Mesothelial cell of epicardium (in vitro differentiated cells): Measurements from ENCODE around the gene SLIT3. TPM values are rescaled to one million over a fixed set of nuclear protein-coding genes. Genes with fewer than 3 reads are reported as not detected.

Experiments
- DNase-seq, 2 experiments: peaks; one replicate each; pipeline ENCODE4 v3.0.0; 2021; ENCODE audit warnings: low spot score in 2 of 2; ENCODE audit not compliant: unreplicated experiment in 2 of 2
- H3K27ac Mint-ChIP-seq: 2 replicates; pipeline ENCODE4 v1.8.0; 2021; ENCODE audit warnings: mixed read lengths
- H3K27me3 Mint-ChIP-seq: 2 replicates; pipeline ENCODE4 v1.8.0; 2021; ENCODE audit warnings: low read depth, mixed read lengths
- H3K36me3 Mint-ChIP-seq: 2 replicates; pipeline ENCODE4 v1.8.0; 2021; ENCODE audit warnings: mixed read lengths
- H3K4me1 Mint-ChIP-seq: 2 replicates; pipeline ENCODE4 v1.8.0; 2021; ENCODE audit warnings: mixed read lengths
- H3K4me3 Mint-ChIP-seq: 2 replicates; pipeline ENCODE4 v1.8.0; 2021; ENCODE audit warnings: mild to moderate bottlenecking, moderate library complexity, mixed read lengths
- H3K9me3 Mint-ChIP-seq: 2 replicates; pipeline ENCODE4 v1.8.0; 2021; ENCODE audit warnings: mixed read lengths
- total RNA-seq: library from RNA; stranded (reverse); gene quantifications from 3 replicates; pipeline ENCODE4 v1.2.1, GENCODE V29; 2021
- TF ChIP-seq, protein P1 (sequence below): fragments of 200-600 bp; sonication (generic); IDR thresholded peaks from one replicate; pipeline ENCODE4 v1.5.0; 2021; ENCODE audit warnings: antibody characterized with exemption; ENCODE audit not compliant: unreplicated experiment

Gene SLIT3
- total RNA-seq, 1 donor from 2014 or later, result 65.1 TPM

DNA sequence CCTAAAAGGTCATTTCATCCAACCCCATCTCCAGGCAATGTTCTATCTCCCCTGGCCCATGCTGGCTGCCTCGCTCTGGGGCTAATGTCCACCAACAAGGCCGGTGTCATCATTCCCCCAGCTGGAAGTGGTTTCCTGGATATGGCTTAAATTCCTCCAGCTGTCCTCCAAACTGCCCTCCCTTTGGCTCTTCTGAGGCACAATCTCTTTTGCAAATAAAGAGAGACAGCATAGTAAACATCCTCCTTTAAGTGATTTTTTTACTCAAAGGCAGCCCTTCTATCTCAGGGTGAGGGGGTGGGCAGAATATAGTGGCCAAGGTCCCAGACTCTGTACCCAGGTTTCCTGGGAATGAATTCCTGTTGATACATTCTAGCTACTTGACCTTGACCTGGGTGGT lies 604.3 kb downstream of the SLIT3 start:
- Mint-ChIP-seq H3K36me3 (no peaks in the 10 kb centered on the region), H3K27me3 (no peaks in the 10 kb centered on the region), H3K4me3 (no peak overlapping the region), H3K27ac (peak overlapping the region; percentile 39), H3K4me1 (peaks cover 53% of the 10 kb centered on the region), H3K9me3 (no peaks in the 10 kb centered on the region)
- TF ChIP-seq, protein P1, sequence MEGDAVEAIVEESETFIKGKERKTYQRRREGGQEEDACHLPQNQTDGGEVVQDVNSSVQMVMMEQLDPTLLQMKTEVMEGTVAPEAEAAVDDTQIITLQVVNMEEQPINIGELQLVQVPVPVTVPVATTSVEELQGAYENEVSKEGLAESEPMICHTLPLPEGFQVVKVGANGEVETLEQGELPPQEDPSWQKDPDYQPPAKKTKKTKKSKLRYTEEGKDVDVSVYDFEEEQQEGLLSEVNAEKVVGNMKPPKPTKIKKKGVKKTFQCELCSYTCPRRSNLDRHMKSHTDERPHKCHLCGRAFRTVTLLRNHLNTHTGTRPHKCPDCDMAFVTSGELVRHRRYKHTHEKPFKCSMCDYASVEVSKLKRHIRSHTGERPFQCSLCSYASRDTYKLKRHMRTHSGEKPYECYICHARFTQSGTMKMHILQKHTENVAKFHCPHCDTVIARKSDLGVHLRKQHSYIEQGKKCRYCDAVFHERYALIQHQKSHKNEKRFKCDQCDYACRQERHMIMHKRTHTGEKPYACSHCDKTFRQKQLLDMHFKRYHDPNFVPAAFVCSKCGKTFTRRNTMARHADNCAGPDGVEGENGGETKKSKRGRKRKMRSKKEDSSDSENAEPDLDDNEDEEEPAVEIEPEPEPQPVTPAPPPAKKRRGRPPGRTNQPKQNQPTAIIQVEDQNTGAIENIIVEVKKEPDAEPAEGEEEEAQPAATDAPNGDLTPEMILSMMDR, result no peak
- DNase-seq, result no peak

DNA sequence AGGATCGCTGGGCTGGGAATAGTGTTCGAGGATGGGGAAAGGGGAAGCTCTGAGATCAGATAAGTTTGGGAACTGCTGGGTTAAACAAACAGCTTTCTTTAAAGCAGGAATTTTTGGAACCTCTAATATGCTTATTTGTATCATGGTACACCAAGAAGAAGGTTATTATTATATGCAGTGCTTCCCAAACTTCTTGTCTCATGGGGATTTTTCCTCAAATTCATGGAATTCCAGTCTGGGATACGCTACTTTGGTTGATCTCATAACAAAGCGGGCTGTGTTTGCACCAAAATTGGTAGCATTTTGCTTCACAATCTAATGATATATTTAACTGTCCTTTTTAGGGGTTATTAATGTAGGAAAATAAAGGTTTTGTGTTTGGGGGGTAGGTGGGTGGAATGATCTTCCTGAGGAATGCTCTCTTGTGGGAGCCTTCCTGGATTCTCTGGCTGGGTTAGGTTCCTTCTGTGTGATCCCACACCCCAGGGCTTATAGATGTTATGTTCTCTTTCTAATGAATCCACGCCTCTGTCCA lies 605.6 kb downstream of the SLIT3 start:
- no peaks in the 10 kb centered on the region for H3K9me3 Mint-ChIP-seq
- H3K36me3 Mint-ChIP-seq, result no peaks in the 10 kb centered on the region
- H3K27me3 Mint-ChIP-seq, result no peaks in the 10 kb centered on the region
- DNase-seq, result no peak
- H3K27ac Mint-ChIP-seq, result no peak overlapping the region
- H3K4me3 Mint-ChIP-seq, result no peak overlapping the region
- TF ChIP-seq, protein P1, result no peak
- peaks cover 53% of the 10 kb centered on the region for H3K4me1 Mint-ChIP-seq

DNA sequence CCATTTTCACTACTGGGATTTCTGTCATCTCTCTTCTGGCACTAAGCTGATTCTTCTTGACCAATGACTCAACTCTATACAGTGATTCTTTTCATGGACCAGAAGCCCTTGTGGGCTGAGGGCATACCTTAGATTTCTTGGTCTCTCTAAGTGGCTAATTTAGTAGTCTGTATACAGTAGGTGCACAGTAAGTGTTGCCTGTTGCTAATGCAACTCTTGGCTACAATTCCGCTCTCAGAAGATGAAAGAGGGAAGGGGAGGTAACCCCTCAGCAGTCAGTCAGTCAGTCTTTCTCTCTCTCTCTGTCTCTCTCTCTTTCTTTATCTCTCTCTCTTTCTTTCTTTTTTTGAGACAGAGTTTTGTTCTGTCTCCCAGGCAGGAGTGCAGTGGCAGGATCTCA lies 606.6 kb downstream of the SLIT3 start:
- DNase-seq, result no peak
- Mint-ChIP-seq H3K27me3 (no peaks in the 10 kb centered on the region), H3K4me3 (no peak overlapping the region), H3K9me3 (no peaks in the 10 kb centered on the region), H3K27ac (no peak overlapping the region), H3K36me3 (peaks cover 3% of the 10 kb centered on the region), H3K4me1 (peaks cover 53% of the 10 kb centered on the region)
- TF ChIP-seq, protein P1, result no peak

DNA sequence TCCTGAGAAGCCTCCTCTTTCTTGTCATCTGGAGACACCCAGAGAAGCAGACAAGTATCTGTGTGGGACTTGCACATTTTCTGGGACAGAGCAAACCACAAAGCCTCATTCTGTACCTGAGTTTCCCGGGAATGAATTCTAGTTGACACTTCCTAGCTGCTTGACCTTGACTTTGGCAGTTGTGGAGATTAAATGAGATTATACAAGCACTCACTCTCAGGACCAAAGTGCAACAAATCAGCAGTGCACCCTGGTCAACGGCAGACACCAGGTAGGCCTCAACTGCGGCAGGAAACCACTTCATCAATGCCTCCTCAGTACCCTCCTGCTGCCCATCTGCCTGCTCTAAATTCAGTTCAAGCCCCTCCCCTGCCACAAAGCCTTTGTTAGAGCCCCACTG lies 607.1 kb downstream of the SLIT3 start:
- no peaks in the 10 kb centered on the region for H3K9me3 Mint-ChIP-seq
- TF ChIP-seq, protein P1, result no peak
- H3K36me3 Mint-ChIP-seq, result peaks cover 3% of the 10 kb centered on the region
- DNase-seq, result no peak
- H3K27me3 Mint-ChIP-seq, result no peaks in the 10 kb centered on the region
- no peak overlapping the region for H3K4me3 Mint-ChIP-seq
- peaks cover 53% of the 10 kb centered on the region for H3K4me1 Mint-ChIP-seq
- H3K27ac Mint-ChIP-seq, result peak overlapping the region; percentile 37

DNA sequence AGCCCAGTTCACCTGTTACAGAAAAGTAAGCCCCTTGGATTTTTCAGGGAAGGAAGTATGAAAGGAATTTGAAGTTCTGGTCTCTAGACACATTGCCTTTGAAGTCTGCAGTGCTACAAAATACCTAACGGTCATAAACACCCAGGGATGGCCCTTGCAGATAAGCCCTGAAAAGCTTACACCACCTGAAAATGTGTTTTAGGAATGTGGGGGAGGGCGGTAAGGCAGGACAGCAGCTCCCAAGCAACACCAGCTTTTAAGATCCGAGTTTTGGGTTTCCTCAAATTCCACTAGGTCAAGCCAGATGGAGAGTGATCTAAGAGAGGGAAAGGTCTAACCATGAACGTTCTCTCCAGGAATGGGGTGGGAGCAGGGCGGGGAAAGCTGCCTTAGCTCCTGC lies 607.6 kb downstream of the SLIT3 start:
- Mint-ChIP-seq H3K27me3 (no peaks in the 10 kb centered on the region), H3K4me1 (peaks cover 47% of the 10 kb centered on the region), H3K27ac (peak overlapping the region; percentile 37), H3K36me3 (peaks cover 3% of the 10 kb centered on the region), H3K9me3 (no peaks in the 10 kb centered on the region), H3K4me3 (no peak overlapping the region)
- TF ChIP-seq, protein P1, result no peak
- DNase-seq, result no peak

DNA sequence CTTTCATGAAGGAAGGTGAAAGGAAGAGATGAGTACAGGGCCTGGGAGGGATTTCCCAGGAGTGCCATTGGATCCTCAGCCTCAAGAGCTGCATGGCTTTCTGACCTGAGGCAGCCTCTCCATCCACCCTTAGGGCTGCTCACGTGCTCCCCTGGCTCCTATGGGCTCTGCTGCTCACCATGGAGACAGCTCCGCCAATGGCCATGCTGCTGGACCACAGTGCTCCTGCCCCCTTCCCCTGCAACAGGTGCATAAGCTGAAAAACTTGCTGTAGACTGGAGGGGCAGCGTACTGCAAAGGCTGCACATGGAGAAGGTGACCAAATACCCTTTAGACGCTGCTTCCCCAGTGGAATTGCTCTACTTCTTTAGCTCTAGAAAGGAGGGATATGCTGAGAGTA lies 609.0 kb downstream of the SLIT3 start:
- no peaks in the 10 kb centered on the region for H3K9me3 Mint-ChIP-seq
- H3K4me3 Mint-ChIP-seq, result no peak overlapping the region

More for the DNA sequence above, 609.0 kb downstream of the SLIT3 start:
- H3K36me3 Mint-ChIP-seq, result peaks cover 3% of the 10 kb centered on the region
- H3K27ac Mint-ChIP-seq, result no peak overlapping the region
- TF ChIP-seq, protein P1, result no peak
- DNase-seq, result no peak
- no peaks in the 10 kb centered on the region for H3K27me3 Mint-ChIP-seq
- peaks cover 33% of the 10 kb centered on the region for H3K4me1 Mint-ChIP-seq
